CD14-positive monocyte (primary cell): ENCODE data around the gene KLHL30. TPM values are rescaled to one million over a fixed set of nuclear protein-coding genes. Genes with fewer than 3 reads are reported as not detected.

Experiments used
- DNase-seq, 3 donors: peaks; one replicate each; pipeline ENCODE4 v3.0.0-alpha.2; 2011 to 2022
- H2AFZ ChIP-seq: 2 replicates; pipeline ENCODE4 v1.6.0; 2012; ENCODE audit warnings: mild to moderate bottlenecking, low read depth, low read length, inconsistent platforms; ENCODE audit not compliant: insufficient read depth, poor library complexity, severe bottlenecking
- H3K27ac ChIP-seq, 2 donors: 1 replicate in 1 of 2; 2 replicates in 1 of 2; pipeline ENCODE4 v1.5.1; 2012 to 2013; ENCODE audit warnings: low read length in 2 of 2, control low read depth in 1 of 2, inconsistent platforms in 1 of 2, low read depth in 1 of 2, mild to moderate bottlenecking in 1 of 2
- H3K27me3 ChIP-seq, 2 donors: one replicate each; pipeline versions ENCODE4 v1.6.0 to v1.6.1; 2011 to 2013; ENCODE audit warnings: low read length in 2 of 2; ENCODE audit not compliant: control insufficient read depth in 2 of 2, insufficient read depth in 2 of 2
- H3K36me3 ChIP-seq, 2 donors: replicated peaks in 1 of 2; 1 replicate in 1 of 2; 2 replicates in 1 of 2; pipeline versions ENCODE4 v1.5.1 to v1.6.1; 2012 to 2013; ENCODE audit warnings: low read length in 2 of 2, control low read depth in 1 of 2, inconsistent platforms in 1 of 2, mild to moderate bottlenecking in 1 of 2; ENCODE audit not compliant: insufficient read depth in 2 of 2, control insufficient read depth in 1 of 2
- H3K4me1 ChIP-seq, 2 donors: 1 replicate in 1 of 2; 2 replicates in 1 of 2; pipeline versions ENCODE4 v1.5.1 to v1.6.1; 2012 to 2013; ENCODE audit warnings: low read length in 2 of 2, control low read depth in 1 of 2, inconsistent platforms in 1 of 2, mild to moderate bottlenecking in 1 of 2, moderate library complexity in 1 of 2; ENCODE audit not compliant: insufficient read depth in 2 of 2, control insufficient read depth in 1 of 2
- H3K4me2 ChIP-seq: replicated peaks from 2 replicates; pipeline ENCODE3; 2012; ENCODE audit warnings: low read length, moderate library complexity, mild to moderate bottlenecking; ENCODE audit not compliant: poor library complexity, severe bottlenecking; ENCODE audit errors: extremely low read depth
- H3K4me3 ChIP-seq, 3 experiments: fragments of 200-600 bp in 1 of 3; sonication (generic) in 1 of 3; replicated peaks in 1 of 3; 1 replicate in 2 of 3; 2 replicates in 1 of 3; pipeline ENCODE4 v1.5.1; 2011 to 2013; ENCODE audit warnings: low read length in 3 of 3, mild to moderate bottlenecking in 3 of 3, control low read depth in 2 of 3, low read depth in 2 of 3, inconsistent platforms in 1 of 3, moderate library complexity in 1 of 3
- H3K79me2 ChIP-seq: 2 replicates; pipeline ENCODE4 v1.6.0; 2012; ENCODE audit warnings: mild to moderate bottlenecking, control low read depth, inconsistent platforms, low read length, moderate library complexity; ENCODE audit not compliant: insufficient read depth
- H3K9ac ChIP-seq: 2 replicates; pipeline ENCODE4 v1.6.0; 2017; ENCODE audit warnings: low read length, mild to moderate bottlenecking; ENCODE audit not compliant: insufficient read depth, poor library complexity, severe bottlenecking
- H3K9me3 ChIP-seq, 2 donors: replicated peaks in 1 of 2; 1 replicate in 1 of 2; 2 replicates in 1 of 2; pipeline versions ENCODE4 v1.5.1 to v1.6.1; 2012 to 2013; ENCODE audit warnings: low read length in 2 of 2, control low read depth in 1 of 2; ENCODE audit not compliant: control insufficient read depth in 1 of 2, insufficient read depth in 1 of 2
- H4K20me1 ChIP-seq: 2 replicates; pipeline ENCODE4 v1.6.0; 2012; ENCODE audit warnings: mild to moderate bottlenecking, low read length, control low read depth, moderate library complexity; ENCODE audit not compliant: insufficient read depth
- H3K27ac Mint-ChIP-seq, 7 donors: one replicate each; pipeline ENCODE4 v1.8.0; 2020; ENCODE audit warnings: mild to moderate bottlenecking in 7 of 7, mixed read lengths in 7 of 7, moderate library complexity in 6 of 7, inconsistent platforms in 2 of 7
- H3K27me3 Mint-ChIP-seq, 3 donors: one replicate each; pipeline ENCODE4 v1.8.0; 2021 to 2022; ENCODE audit warnings: low read depth in 3 of 3, mild to moderate bottlenecking in 3 of 3, mixed read lengths in 3 of 3, moderate library complexity in 3 of 3, inconsistent platforms in 1 of 3
- H3K36me3 Mint-ChIP-seq, 2 donors: one replicate each; pipeline ENCODE4 v1.8.0; 2020; ENCODE audit warnings: mixed read lengths in 2 of 2, inconsistent platforms in 1 of 2, mild to moderate bottlenecking in 1 of 2
- H3K4me1 Mint-ChIP-seq: one replicate; pipeline ENCODE4 v1.8.0; 2020; ENCODE audit warnings: mild to moderate bottlenecking, mixed read lengths
- H3K4me3 Mint-ChIP-seq, 2 donors: one replicate each; pipeline ENCODE4 v1.8.0; 2020; ENCODE audit warnings: mild to moderate bottlenecking in 2 of 2, mixed read lengths in 2 of 2, moderate library complexity in 1 of 2
- H3K9me3 Mint-ChIP-seq, 7 donors: one replicate each; pipeline ENCODE4 v1.8.0; 2020 to 2022; ENCODE audit warnings: mixed read lengths in 7 of 7, mild to moderate bottlenecking in 6 of 7, moderate library complexity in 6 of 7, inconsistent platforms in 2 of 7
- WGBS: methylation state at CpG from one replicate; pipeline ENCODE4 v1.1.5; 2013; ENCODE audit warnings: missing lambda C conversion rate; ENCODE audit not compliant: insufficient coverage; 5-methylcytosine and 5-hydroxymethylcytosine counted together
- intact Hi-C, 2 donors: fragments of 100-400 bp; cut with micrococcal nuclease; formaldehyde crosslinking; loops; one replicate each; pipeline versions ENCODE4 v1.15.0 to v1.15.1; 2023
- polyA plus RNA-seq, 3 donors: library from polyadenylated mRNA; depleted of rRNA in 1 of 3; unstranded in 2 of 3; stranded (reverse) in 1 of 3; fragments of 300-500 nt in 2 of 3; fragments of >200 nt in 1 of 3; fragmentation: Illumina TruSeq in 2 of 3; gene quantifications; 1 replicate in 2 of 3; 2 replicates in 1 of 3; pipeline ENCODE4 v1.2.3, GENCODE V29; 2012 to 2021
- TF ChIP-seq, protein P1 (sequence below): fragments of 200-600 bp; IDR thresholded peaks from one replicate; pipeline ENCODE4 v1.8.0; 2022; ENCODE audit warnings: antibody characterized with exemption, mild to moderate bottlenecking

Gene KLHL30
- polyA plus RNA-seq, 3 donors, result 0.01 to 0.14 TPM; not detected in 1

DNA sequence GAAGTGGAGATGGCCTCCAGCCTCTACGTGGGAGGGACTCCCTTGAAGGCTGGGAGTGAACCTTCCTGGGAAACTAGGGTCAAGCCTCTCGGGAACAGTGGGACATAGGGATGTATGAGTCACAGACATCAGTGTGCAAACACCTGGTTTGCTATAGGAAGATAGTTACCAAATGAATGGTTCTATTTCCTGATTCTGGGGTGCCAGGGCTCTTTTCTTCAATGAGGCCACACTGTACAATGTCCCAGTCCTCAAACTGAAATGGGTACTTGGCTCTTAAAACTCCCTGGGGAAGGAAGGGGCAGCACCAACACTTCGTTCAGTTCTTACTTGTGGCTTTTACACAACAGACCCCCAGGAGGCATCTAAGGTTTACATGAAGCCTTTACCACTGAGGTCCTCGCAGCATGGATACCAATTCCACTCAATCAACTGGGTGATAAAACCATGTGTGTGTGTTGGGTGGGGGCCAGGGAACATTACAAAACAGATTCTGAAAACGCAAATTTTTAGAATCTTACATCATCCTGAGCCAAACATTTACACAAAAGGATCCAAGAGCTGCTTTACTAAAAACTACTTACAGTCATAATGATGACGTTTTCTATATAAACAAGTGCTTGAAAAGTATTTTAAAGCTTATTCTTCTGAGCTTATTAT lies 30.7 kb downstream of the KLHL30 start:
- Mint-ChIP-seq H3K4me3 (no peak overlapping the region), H3K27ac (peak overlapping the region in 5 of 7 donors; percentile 17 to 73 (median 53))
- no peaks in the 10 kb centered on the region for H3K4me1 ChIP-seq

DNA sequence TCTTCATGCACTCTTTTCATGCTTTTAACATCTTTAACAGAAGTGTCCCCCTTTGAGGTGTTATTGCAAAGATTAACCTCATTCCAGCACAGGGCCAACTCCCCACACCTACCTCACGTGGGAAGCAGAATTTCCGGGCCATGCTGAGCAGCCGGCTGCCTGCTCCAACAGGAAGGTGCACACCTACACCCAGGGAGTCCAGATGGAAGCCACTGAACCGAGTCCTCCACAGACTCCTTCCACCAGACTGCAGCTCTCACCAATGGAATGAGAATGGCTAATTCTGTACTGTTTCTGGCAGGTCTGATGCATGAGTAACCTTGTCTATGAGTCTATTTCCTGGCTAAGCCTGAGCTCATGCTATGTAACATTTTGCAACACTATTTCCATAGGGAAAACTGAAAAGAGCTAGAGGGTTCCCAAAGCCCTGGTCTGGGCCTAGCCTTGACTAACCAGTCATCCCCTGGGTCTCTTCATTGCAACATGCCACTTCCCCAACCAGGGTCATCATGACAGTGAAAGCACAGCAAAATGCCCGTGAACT lies 31.3 kb downstream of the KLHL30 start:
- Histone ChIP-seq H4K20me1 (no peaks in the 10 kb centered on the region), H3K79me2 (no peaks in the 10 kb centered on the region), H3K9ac (no peak overlapping the region), H3K27ac (no peak overlapping the region), H3K4me1 (no peaks in the 10 kb centered on the region), H3K4me2 (no peak overlapping the region), H3K36me3 (peaks cover 59 to 73% of the 10 kb centered on the region in 2 donors), H3K4me3 (no peak overlapping the region), H3K9me3 (no peaks in the 10 kb centered on the region), H3K27me3 (peaks cover 0 to 4% of the 10 kb centered on the region in 2 donors), H2AFZ (no peak overlapping the region)
- WGBS, result 100% methylated on average over 3 of the region's 5 CpGs
- peaks cover 10 to 14% (median 12%) of the 10 kb centered on the region in 3 donors for H3K27me3 Mint-ChIP-seq
- no peak overlapping the region for H3K4me3 Mint-ChIP-seq
- intact Hi-C loops, result no loop called here
- peaks cover 0 to 3% (median 0%) of the 10 kb centered on the region in 7 donors for H3K9me3 Mint-ChIP-seq
- DNase-seq, result peak in 1 of 3 donors; percentile 19
- H3K36me3 Mint-ChIP-seq, result peaks cover 68 to 76% of the 10 kb centered on the region in 2 donors
- H3K4me1 Mint-ChIP-seq, result peaks cover 7% of the 10 kb centered on the region
- TF ChIP-seq, protein P1, sequence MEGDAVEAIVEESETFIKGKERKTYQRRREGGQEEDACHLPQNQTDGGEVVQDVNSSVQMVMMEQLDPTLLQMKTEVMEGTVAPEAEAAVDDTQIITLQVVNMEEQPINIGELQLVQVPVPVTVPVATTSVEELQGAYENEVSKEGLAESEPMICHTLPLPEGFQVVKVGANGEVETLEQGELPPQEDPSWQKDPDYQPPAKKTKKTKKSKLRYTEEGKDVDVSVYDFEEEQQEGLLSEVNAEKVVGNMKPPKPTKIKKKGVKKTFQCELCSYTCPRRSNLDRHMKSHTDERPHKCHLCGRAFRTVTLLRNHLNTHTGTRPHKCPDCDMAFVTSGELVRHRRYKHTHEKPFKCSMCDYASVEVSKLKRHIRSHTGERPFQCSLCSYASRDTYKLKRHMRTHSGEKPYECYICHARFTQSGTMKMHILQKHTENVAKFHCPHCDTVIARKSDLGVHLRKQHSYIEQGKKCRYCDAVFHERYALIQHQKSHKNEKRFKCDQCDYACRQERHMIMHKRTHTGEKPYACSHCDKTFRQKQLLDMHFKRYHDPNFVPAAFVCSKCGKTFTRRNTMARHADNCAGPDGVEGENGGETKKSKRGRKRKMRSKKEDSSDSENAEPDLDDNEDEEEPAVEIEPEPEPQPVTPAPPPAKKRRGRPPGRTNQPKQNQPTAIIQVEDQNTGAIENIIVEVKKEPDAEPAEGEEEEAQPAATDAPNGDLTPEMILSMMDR, result no peak
- H3K27ac Mint-ChIP-seq, result peak overlapping the region in 3 of 7 donors; percentile 17 to 73 (median 73)

More for the DNA sequence above, 30.7 kb downstream of the KLHL30 start:
- intact Hi-C loops, result no loop called here
- WGBS, result 86% methylated on average over 2 of the region's 6 CpGs
- H3K4me3 ChIP-seq, result no peak overlapping the region
- no peak overlapping the region for H3K4me2 ChIP-seq
- TF ChIP-seq, protein P1, result no peak
- no peaks in the 10 kb centered on the region for H3K9me3 ChIP-seq
- peaks cover 16 to 20% (median 19%) of the 10 kb centered on the region in 3 donors for H3K27me3 Mint-ChIP-seq
- no peaks in the 10 kb centered on the region for H4K20me1 ChIP-seq
- no peak overlapping the region for H3K27ac ChIP-seq
- H3K36me3 Mint-ChIP-seq, result peaks cover 62 to 70% of the 10 kb centered on the region in 2 donors
- H3K4me1 Mint-ChIP-seq, result peaks cover 7% of the 10 kb centered on the region
- H2AFZ ChIP-seq, result no peak overlapping the region
- H3K36me3 ChIP-seq, result peaks cover 53 to 67% of the 10 kb centered on the region in 2 donors
- no peak for DNase-seq
- H3K27me3 ChIP-seq, result peaks cover 0 to 8% of the 10 kb centered on the region in 2 donors
- peaks cover 0 to 6% (median 0%) of the 10 kb centered on the region in 7 donors for H3K9me3 Mint-ChIP-seq
- no peak overlapping the region for H3K9ac ChIP-seq
- no peaks in the 10 kb centered on the region for H3K79me2 ChIP-seq
